Esophagus muscularis mucosa (tissue), 4 donors: Measurements from ENCODE around the gene PLA2G4B. TPM values are rescaled to one million over a fixed set of nuclear protein-coding genes. Genes with fewer than 3 reads are reported as not detected.

Source experiments
- DNase-seq: peaks from one replicate; pipeline ENCODE4 v3.0.0-alpha.2; 2017; ENCODE audit errors: extremely low spot score
- H3K27ac ChIP-seq, 4 donors: fragments of 200-600 bp; sonication (generic); replicated peaks in 1 of 4; 1 replicate in 3 of 4; 2 replicates in 1 of 4; pipeline ENCODE4 v1.5.1; 2016 to 2019; ENCODE audit warnings: mild to moderate bottlenecking in 1 of 4
- H3K27me3 ChIP-seq, 4 donors: fragments of 200-600 bp; sonication (generic); one replicate each; pipeline versions ENCODE4 v1.5.1 to v1.6.0; 2016 to 2019
- H3K36me3 ChIP-seq, 4 donors: fragments of 200-600 bp; sonication (generic); one replicate each; pipeline ENCODE4 v1.5.1; 2016 to 2019
- H3K4me1 ChIP-seq, 4 donors: fragments of 200-600 bp; sonication (generic); one replicate each; pipeline ENCODE4 v1.5.1; 2016 to 2019
- H3K4me3 ChIP-seq, 4 donors: fragments of 200-600 bp; sonication (generic); 1 replicate in 2 of 4; 2 replicates in 2 of 4; pipeline ENCODE4 v1.5.1; 2016 to 2019; ENCODE audit warnings: mild to moderate bottlenecking in 4 of 4, moderate library complexity in 1 of 4
- H3K9me3 ChIP-seq, 4 donors: fragments of 200-600 bp; sonication (generic); 1 replicate in 3 of 4; 2 replicates in 1 of 4; pipeline ENCODE4 v1.5.1; 2016 to 2019
- CTCF ChIP-seq, 3 experiments: fragments of 200-600 bp in 2 of 3; fragments of 450-650 bp in 1 of 3; sonication (generic) in 2 of 3; IDR thresholded peaks; one replicate each; pipeline ENCODE4 v1.5.1; 2017 to 2019; ENCODE audit warnings: antibody characterized with exemption in 3 of 3, mild to moderate bottlenecking in 2 of 3, moderate library complexity in 1 of 3
- EP300 ChIP-seq: sonication (generic); formaldehyde crosslinking; IDR thresholded peaks from one replicate; pipeline ENCODE4 v1.6.1; 2017; ENCODE audit warnings: antibody characterized with exemption
- POLR2A ChIP-seq: fragments of 450-650 bp; IDR thresholded peaks from one replicate; pipeline ENCODE4 v1.6.1; 2017; ENCODE audit warnings: antibody characterized with exemption, moderate library complexity, mild to moderate bottlenecking, low read depth
- POLR2AphosphoS5 ChIP-seq, 2 donors: sonication (generic); formaldehyde crosslinking; IDR thresholded peaks; one replicate each; pipeline ENCODE4 v1.6.1; 2017; ENCODE audit warnings: antibody characterized with exemption in 2 of 2
- WGBS: methylation state at CpG from one replicate; pipeline ENCODE4 v1.1.5; 2018; 5-methylcytosine and 5-hydroxymethylcytosine counted together
- intact Hi-C: fragments of 100-400 bp; cut with DNase I; formaldehyde crosslinking; loops from one replicate; pipeline ENCODE4 v1.15.1; 2023
- total RNA-seq, 4 donors: library from RNA; depleted of rRNA; stranded (reverse); fragments of >200 nt; gene quantifications; one replicate each; pipeline versions ENCODE4 v1.1.0 to v1.2.1, GENCODE V29; 2016

The PLA2G4B gene
- total RNA-seq, 4 donors from 2014 or later = 0.91 to 6.6 (median 2.5) TPM

GRCh38 chr15:41870689-41871081 lies 32.0 kb downstream of the PLA2G4B start:
- no peaks in the 10 kb centered on the region for H3K4me1 ChIP-seq
- no peak for DNase-seq
- intact Hi-C loops = no loop called here

DNA sequence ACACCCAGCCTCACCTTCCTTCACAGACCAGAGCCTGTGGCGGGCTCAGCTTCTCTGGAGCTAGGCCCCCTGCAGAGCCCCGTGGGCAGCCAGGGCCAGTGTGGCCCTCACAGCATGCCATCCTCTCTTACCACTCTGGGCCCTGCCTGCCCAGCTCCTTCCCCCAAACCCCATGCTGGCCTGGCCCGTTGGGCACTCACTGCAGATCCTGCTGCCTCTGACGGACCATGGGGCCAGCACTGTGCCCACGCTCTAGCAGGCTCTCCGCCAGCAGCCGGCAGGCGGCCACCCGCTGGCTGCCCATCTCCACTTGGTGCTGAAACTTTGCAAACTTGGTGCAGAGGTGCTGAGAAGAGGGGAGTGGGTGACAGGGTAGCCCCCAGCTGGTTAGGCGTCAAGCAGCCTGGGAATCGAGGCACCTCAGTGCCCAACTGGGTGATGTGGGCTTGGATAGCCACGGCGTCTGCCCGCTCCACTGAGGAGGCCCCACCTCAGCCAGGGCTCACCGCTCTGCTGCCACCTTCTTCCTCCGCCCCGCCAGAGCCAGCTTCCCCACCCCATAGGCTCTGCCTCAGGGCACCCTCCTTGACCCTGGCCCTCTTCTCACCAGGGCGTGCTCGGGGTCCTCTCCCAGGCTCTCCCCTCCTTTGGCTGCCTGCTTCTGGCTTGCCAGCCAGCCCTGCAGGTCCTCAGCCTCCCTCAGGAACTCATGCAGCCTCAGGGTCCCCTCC lies 32.7 kb downstream of the PLA2G4B start:
- no peak for DNase-seq
- intact Hi-C loops = no loop called here
- 97% methylated on average over 10 of the region's 19 CpGs for WGBS

More at GRCh38 chr15:41870689-41871081, 32.0 kb downstream of the PLA2G4B start:
- Histone ChIP-seq H3K36me3 (no peaks in the 10 kb centered on the region), H3K9me3 (no peaks in the 10 kb centered on the region), H3K27ac (no peak overlapping the region), H3K27me3 (no peaks in the 10 kb centered on the region), H3K4me3 (no peak overlapping the region)
- no peak for TF ChIP-seq POLR2A
- TF ChIP-seq EP300 = no peak
- no peak for TF ChIP-seq CTCF (IDR thresholded peaks at IDR 0.05)
- TF ChIP-seq POLR2AphosphoS5 (IDR thresholded peaks at IDR 0.05) = no peak
- 81% methylated on average over 9 of the region's 9 CpGs for WGBS

DNA sequence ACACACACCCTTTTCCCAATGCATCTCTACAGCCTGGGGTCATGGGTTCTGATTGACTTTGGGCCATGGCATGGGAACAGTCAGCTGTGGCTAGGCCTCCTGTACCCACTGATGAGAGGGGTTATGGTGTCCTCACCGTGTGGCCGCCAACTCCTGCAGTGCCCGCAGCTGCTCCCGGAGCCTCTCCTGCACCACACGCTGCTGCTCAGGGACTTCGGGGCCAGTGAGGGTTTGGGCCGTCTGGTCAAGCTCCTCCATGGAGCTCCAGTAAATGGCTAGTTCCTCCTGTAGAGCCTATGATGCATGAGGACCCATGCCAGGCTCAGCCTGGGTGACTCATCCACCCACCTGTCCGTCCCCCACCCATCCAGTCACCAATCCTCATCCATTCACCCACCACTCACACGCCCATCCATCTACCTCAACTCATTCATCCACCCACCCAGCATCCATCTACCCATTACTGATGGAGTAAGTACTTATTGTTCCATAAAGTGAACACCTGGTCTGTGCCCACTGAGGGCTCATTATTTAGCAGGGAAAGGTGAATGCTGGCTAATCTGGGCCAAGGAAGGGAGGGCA lies 33.6 kb downstream of the PLA2G4B start:
- H3K4me1 ChIP-seq = no peaks in the 10 kb centered on the region
- TF ChIP-seq POLR2AphosphoS5 (IDR thresholded peaks at IDR 0.05) = no peak
- no peak for TF ChIP-seq POLR2A
- no peak for TF ChIP-seq EP300
- no peak for TF ChIP-seq CTCF (IDR thresholded peaks at IDR 0.05)
- no peak for DNase-seq
- 77% methylated on average over 2 of the region's 9 CpGs for WGBS
- no peak overlapping the region for H3K4me3 ChIP-seq
- no peak overlapping the region for H3K27ac ChIP-seq
- intact Hi-C loops = no loop called here
- H3K27me3 ChIP-seq = no peaks in the 10 kb centered on the region
- no peaks in the 10 kb centered on the region for H3K36me3 ChIP-seq
- H3K9me3 ChIP-seq = no peaks in the 10 kb centered on the region

More for the DNA sequence above, 32.7 kb downstream of the PLA2G4B start:
- Histone ChIP-seq H3K4me1 (no peaks in the 10 kb centered on the region), H3K9me3 (no peaks in the 10 kb centered on the region), H3K27ac (no peak overlapping the region), H3K4me3 (no peak overlapping the region), H3K36me3 (no peaks in the 10 kb centered on the region), H3K27me3 (no peaks in the 10 kb centered on the region)
- no peak for TF ChIP-seq CTCF (IDR thresholded peaks at IDR 0.05)
- no peak for TF ChIP-seq POLR2AphosphoS5 (IDR thresholded peaks at IDR 0.05)
- TF ChIP-seq EP300 = no peak
- no peak for TF ChIP-seq POLR2A

DNA sequence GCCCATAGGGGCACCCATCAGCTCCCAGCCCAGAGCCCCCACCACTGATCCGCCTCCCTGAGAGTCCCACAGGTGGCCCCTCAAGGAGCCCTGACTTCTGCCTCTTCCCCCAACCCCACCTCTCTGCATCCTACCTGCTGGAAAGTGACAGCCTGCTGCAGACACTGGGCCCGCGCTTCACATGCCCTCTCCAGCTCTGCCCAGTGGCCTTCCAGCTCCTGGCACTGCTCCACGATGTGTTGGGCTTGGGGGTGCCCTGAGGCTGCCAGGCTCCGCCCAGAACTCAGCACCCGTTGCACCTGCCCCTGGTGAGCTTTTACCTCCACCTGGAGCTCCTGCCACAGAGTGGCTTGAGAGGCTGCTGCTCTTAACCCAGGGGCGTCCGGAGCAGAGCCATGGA lies 35.1 kb downstream of the PLA2G4B start:
- Histone ChIP-seq H3K9me3 (no peaks in the 10 kb centered on the region), H3K4me1 (no peaks in the 10 kb centered on the region), H3K27ac (no peak overlapping the region), H3K4me3 (no peak overlapping the region), H3K27me3 (no peaks in the 10 kb centered on the region), H3K36me3 (no peaks in the 10 kb centered on the region)
- TF ChIP-seq CTCF (IDR thresholded peaks at IDR 0.05) (no peak), EP300 (no peak), POLR2A (no peak), POLR2AphosphoS5 (IDR thresholded peaks at IDR 0.05) (no peak)
- WGBS = 92% methylated on average over 8 of the region's 8 CpGs
- intact Hi-C loops = no loop called here
- DNase-seq = no peak
